Measurements from ENCODE around the gene HERC3. TPM values are rescaled to one million over a fixed set of nuclear protein-coding genes. Genes with fewer than 3 reads are reported as not detected.

Gene HERC3
- total RNA-seq, 1 donor from 2014 or later, result 13.1 TPM

DNA sequence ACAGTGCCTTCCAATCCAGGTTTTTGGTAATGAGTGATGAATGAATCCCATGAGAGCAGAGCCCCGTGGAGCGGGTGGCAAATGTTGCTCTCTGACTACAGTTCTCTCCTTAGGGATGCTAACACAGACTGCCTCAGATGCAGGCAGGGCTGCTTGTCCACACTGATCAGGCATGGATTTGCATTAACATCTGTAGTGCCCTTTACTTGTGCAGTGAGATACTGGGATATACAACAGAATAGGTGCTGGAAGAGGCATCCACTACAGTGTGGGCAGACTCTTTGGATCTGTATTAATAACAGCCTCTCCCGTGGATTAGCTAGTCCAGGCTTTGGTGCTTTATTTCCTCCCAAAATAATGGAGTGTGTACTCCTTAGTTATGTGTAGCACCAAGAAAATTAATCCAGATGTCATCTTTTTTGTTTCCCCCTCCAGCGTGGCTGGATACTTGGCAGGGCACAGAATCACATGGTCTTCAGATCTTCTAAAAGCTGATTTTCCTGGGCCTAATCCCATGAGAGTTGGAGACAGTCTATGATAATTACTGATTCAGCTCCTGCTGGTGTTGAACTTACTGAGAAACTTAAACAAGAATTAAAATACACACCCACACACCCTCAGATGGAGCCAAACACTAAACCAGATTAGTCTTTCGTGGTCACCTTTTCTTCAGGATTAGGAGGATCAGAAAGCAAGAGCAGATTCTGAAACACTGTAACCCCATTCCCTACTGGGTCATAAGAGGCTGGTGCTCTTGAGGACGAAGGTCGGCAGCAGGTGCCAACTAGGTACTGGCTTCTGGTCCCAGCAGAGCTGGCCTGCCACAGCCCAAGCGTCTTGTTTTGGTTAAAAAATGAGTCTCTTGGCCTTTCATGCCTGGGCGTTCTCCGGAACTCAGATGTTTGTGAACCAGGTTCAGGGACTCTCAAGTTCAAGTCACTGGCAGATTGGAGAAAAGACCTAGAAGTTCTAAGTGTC, 128.5 kb downstream of the HERC3 start:
- no peak for DNase-seq

GRCh38 chr4:88722276-88722780, 130.0 kb downstream of the HERC3 start:
- DNase-seq, result no peak

GRCh38 chr4:88722828-88723227, 130.5 kb downstream of the HERC3 start:
- no peak for DNase-seq

DNA sequence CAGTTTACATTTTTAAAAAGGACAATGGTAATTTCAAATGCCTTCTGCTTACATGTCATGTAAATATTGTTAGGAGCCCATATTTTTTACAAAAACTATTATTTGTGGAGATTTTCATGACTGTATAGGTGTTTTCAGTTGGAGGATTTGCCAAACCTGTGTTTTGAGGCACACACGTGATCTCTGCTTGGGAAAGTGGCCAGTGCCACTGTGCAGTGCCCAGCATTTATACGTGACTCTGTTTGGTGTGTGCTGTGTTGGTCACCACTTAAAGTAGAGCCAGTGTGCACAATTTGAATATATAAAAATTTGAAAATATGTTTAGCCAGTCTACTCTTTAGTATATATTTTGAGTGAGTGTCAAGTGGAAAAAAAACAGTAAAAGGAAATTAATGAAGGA, 132.1 kb downstream of the HERC3 start:
- no peak for DNase-seq

- DNase-seq, result no peak
Observed at GRCh38 chr4:88725143-88725542, 132.9 kb downstream of the HERC3 start.

DNA sequence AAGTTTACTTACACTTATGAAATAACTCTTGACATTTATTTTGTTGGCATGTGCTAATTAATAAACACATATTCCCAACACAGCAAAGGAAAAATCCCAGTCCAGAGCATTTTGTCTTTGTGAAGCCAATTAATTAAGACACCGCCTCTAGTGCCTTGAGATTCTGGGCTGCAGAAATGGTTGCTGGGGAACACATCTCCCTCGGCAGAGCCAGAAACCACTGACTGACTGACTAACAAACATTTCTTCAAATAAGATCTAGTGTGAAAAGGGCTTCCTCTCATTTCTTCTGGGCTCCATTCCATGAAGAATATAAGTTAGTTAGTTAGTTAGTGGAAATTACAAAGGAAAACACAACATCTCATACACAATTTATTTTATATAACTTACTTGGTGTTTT, 133.7 kb downstream of the HERC3 start:
- no peak for DNase-seq

DNA sequence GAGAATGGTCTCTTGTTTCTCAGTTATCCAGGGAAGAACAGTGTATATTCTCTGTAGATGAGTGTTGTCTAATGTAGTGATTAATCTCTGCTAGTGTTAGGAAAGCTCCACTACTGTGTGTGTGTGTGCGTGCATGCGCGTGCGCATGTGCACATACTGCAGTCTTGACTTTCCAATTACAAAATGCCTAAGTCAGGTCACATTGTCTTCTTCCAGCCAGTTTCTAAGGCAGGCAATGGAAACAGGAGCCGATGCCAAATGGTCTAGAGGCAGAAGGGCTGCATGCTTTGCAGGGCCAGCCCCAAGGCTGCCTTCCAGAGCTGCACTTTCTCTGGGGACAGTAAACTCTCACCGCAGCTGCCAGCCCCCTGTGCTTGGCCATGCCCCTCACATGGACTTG, 135.9 kb downstream of the HERC3 start:
- no peak for DNase-seq

DNA sequence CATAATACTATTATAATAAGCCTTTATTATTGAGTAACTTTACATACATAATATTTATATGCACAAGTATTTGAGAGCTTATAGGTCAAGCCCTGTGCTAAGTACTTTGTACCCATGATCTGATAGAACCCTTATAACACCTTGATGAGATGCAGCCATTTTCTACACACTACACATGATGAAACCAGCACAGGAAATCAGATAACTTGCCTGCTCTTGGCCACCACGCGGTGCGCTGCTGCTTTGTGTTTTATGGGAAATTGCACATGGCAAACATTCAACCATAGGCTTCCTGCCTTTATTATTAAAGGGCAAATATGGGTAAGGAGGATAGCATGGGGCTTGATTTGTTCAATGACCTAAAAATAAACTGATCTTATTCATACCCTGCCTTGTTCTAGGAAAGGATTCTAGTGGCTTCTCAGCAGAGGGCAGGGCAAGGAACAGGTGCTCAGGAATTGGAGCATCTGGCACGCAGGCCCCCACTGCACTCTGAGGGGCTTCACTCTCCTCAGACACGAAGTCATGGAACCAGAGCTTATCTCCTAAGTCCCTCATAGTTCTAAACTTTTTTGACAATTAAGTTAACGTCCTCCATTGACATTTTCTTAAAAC, 137.0 kb downstream of the HERC3 start:
- peak; percentile 78 for DNase-seq

- no peak for DNase-seq
Observed at GRCh38 chr4:88730811-88731210, 138.5 kb downstream of the HERC3 start.

GRCh38 chr4:88731381-88731780, 139.1 kb downstream of the HERC3 start:
- no peak for DNase-seq

DNA sequence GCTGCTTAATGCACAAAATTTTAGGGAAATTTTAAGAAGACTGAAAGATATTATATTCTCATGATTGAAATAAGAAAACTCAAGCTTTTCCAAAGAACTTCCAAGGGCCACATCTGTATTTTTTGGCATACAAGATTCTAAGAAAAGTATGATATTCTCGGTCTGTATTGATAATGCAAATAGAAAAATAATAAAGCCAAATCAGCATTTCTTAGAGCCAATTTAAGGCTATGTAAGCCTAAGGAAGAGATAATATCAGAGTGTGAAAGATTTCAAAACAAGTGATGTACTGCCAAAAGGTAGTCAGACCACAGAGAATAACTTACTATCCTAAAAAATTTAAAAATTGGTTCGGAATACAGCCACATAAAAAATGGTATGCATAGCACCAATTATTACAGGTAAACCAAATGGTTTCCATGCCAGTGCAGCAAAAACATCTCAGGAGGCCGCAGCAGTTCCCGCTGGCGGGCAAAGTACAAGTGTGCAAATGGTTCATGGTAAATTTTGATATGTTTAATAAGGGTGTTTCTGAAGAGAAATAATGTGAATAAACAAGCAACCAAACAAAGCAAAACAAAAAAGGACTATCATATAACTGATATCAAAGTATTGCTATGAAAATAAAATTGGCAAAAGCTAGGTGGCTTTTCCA, 140.6 kb downstream of the HERC3 start:
- no peak for DNase-seq

DNA sequence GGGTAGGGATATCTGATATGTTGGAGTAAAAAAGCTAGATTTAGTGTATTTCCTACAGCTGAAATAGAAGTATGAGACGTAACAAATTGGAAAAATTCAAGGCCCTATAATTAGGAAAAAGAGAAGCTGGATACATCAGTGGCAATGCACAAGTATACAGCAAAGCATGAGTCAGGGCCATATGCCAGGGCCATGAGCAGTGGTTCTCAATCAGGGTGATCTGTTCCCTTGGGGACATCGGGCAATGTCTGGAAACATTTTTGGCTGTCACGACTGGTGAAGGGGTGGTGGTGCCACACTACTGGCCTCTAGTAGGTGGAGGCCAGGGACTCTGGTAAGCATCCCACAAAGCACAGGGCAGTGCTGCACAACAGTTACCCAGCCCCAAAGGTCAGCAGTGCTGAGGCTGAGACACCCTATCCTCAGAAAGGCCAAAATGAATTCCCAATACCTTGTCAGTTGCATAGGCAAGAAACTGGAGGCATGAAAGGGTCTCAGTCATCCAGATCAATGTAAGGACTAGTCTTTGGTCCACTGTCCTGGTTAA, 142.2 kb downstream of the HERC3 start:
- no peak for DNase-seq

DNA sequence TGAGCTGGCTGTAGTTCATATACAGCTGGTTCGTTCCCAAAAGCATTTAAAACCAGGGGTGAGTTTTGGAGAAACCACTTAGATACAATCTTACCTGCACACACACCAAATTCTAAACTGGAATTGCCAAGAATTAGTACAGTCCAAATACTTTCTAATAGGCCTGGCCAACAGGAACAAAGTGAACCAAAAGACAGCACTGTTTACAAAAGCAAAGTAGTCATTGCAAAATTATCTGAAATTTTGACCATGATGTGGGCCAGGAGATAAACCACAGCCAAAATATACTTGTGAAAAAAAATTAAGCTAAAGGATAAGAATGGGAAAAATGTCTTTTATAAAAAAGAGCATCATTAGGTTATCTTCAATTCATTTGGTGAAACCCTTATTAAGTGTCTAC, 143.3 kb downstream of the HERC3 start:
- DNase-seq, result no peak

- no peak for DNase-seq
Observed at GRCh38 chr4:88736264-88736663, 144.0 kb downstream of the HERC3 start.

DNA sequence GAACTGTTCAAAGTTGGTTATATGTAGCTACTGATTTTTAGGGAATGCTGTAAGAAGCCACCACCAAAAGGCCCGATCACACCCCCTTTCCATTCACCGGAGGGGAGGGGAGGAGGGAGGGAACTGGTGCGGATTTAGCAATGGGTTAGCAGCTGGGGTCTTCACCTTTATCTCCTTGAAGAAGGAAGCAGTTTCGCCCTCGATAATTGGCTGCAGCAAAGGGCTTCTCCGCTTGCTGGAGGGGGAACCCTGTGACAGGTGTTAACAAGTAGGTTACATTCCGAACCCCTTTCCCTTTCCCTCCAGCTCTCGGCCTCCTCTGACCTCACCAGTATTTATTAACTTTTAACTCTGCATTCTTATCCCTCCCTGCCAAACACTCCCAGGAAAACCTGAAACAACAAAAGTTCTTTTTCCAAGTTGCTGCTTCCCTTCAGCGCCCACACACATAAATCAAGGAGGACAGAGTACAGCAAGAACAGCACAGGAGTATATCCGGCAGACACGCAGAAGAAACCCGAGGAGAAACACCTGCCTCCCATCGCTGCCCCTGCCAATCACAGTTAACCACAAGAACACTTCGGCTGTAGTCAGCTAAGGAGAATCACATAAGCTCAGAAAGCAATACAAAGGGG, 145.1 kb downstream of the HERC3 start:
- no peak for DNase-seq

DNA sequence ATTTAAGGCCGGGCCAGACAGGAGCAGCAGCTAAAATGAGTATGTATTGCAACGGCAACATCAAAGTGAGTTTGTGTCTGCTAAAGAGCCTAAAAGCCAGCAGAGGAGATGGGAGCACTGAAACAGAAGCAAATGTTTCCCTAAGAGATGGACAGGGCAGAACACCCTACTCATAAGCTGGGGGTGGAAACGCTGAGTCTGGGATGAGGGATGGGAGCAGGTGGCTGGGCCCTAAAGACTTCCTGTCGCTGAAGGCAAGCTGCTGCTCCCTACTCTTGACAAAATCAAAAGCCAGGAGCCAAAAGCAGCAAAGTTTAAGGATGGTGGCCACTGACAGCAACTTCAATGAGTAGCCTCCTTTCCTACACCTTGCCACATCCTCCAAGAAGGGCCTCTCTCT, 145.9 kb downstream of the HERC3 start:
- DNase-seq, result no peak

GRCh38 chr4:88742561-88742960, 150.3 kb downstream of the HERC3 start:
- no peak for DNase-seq

DNA sequence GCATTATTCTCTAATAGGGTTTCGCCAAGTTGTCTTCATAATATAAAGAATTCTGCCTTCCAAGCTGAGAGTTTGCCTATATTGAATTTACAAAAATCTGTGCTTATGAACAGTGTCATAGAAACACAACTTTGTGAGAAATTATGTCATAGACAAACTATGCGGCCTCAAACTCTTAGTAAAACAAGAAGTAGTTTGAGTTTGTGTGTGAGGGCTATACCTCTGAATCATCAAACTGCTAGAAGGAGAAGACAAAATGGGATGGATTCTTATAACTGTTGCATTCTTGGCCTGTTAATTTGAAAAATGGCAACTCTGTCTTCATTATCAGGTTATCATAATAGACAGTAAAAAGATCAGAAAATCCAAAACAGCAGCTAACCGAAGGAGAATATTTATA, 151.4 kb downstream of the HERC3 start:
- DNase-seq, result no peak

DNA sequence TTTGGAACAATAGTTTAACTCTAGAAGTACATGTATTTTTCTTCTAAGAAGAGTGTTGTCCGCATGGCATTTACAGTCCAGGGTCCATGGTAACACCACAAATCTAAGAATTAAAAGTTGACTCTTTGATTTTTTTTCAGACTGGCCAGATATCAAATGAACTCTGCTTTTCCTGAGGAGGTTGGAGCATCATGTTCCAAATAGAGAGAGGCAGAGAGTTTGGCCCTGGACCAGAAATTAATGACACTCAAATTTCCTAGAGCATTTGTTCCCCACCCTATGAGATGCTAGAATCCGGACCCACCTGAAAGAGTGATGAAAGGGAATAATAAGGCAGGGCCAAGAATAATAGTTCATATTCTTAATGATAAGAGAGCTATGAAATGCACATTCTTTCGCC, 152.3 kb downstream of the HERC3 start:
- DNase-seq, result no peak

DNA sequence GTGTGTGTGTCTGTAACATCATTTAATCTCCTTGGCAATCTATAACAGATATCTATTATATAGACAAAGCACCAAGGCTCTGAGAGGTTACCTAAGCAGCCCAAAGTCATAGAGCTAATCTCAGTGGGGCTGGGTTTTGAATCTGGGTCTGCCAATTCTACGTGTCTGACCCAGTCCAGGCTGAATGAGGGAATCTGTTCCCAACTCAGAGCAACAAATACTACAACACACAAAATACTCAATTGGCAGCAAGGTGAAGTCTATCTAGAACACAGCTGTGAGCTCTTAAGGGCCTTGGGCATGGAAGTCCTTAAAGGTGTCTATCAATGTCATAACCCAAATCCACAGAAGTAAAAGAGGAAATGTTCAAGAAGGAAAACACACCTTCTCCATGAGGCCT, 152.9 kb downstream of the HERC3 start:
- DNase-seq, result no peak

- no peak for DNase-seq
Observed at GRCh38 chr4:88745581-88746163, 153.4 kb downstream of the HERC3 start.

DNA sequence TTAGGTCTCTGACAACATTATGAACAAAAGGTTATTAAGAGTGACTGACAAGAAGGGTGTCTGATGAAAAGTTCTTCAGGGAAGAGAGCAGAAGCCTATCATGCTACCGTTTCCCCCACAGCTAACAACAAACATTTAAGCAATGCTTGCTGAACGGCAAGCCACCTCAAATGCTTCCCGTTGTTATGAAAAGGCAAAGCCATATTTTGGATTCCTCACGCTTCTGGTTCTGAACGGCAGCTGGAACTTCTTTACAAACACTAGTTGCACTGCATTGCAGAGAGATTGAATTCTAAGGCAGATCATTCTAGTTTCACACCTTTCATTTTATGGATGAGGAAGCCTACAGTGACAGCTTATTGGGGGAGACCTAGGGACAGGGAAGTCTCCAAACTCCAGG, 153.9 kb downstream of the HERC3 start:
- DNase-seq, result no peak
